HFF-Myc (cell line): Measurements from ENCODE around the gene PTPN2.

ENCODE experiments used
- DNase-seq: peaks from one replicate; pipeline ENCODE4 v3.0.0-alpha.2; 2011; ENCODE audit warnings: low read depth; ENCODE audit errors: extremely low read depth
- H3K4me3 ChIP-seq: replicated peaks from 2 replicates; pipeline ENCODE4 v1.5.1; 2011; ENCODE audit warnings: low read depth, mild to moderate bottlenecking, control low read depth, low read length
- CTCF ChIP-seq: IDR thresholded peaks from 2 replicates; pipeline ENCODE4 v1.5.1; 2012; ENCODE audit warnings: mild to moderate bottlenecking, low read depth, low read length, control low read depth; ENCODE audit errors: missing control alignments

PTPN2 gene

GRCh38 chr18:12868576-12868975, 15.5 kb downstream of the PTPN2 start:
- TF ChIP-seq CTCF = no peak
- H3K4me3 ChIP-seq = no peak overlapping the region
- no peak for DNase-seq

GRCh38 chr18:12867441-12868123, 16.5 kb downstream of the PTPN2 start:
- TF ChIP-seq CTCF = no peak
- no peak for DNase-seq
- no peak overlapping the region for H3K4me3 ChIP-seq

- DNase-seq = no peak
- TF ChIP-seq CTCF = no peak
These were observed 20.3 kb downstream of the PTPN2 start for GRCh38 chr18:12863687-12864216.

GRCh38 chr18:12862874-12863482, 21.1 kb downstream of the PTPN2 start:
- no peak for DNase-seq
- no peak for TF ChIP-seq CTCF
- H3K4me3 ChIP-seq = no peak overlapping the region

More at GRCh38 chr18:12863687-12864216, 20.3 kb downstream of the PTPN2 start:
- H3K4me3 ChIP-seq = no peak overlapping the region

GRCh38 chr18:12862467-12862866, 21.6 kb downstream of the PTPN2 start:
- no peak overlapping the region for H3K4me3 ChIP-seq
- no peak for DNase-seq
- TF ChIP-seq CTCF = no peak

GRCh38 chr18:12861637-12862036, 22.4 kb downstream of the PTPN2 start:
- no peak for DNase-seq
- no peak overlapping the region for H3K4me3 ChIP-seq
- TF ChIP-seq CTCF = no peak
